ENCODE results near the gene ZNF791.
A peak's percentile ranks its signal among the peaks of the same experiment; 100 is the strongest.
"Not testable (repeated sequence)": the region's sequence is repeated elsewhere in the genome, so short reads cannot be mapped to it uniquely, and the experiment has no call there.

Gene ZNF791

DNA sequence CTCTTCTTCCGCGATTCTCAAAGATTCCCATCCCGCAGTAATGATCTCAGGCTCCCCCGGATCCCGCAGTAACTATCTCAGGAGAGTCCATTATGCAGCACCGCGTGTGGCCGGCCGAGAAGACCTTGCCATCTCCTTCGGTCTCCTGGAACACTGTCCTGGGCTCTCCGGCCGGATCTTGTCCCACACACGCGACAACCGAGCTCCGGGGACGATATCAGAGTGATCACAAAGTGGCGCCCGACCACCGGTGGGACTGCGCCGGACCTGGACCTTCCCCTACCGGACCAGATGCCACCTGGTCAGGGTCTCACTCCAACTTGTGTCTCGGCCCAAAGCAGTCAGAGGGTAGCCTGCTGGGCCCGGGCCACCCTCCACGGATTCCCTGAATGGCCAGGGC is 31.8 kb downstream of the ZNF791 start:
- H3K27me3 ChIP-seq (ENCODE audit: insufficient read depth, poor library complexity, severe bottlenecking) = no peaks in the 10 kb centered on the region
- no peak for DNase-seq (ENCODE audit: low read depth in 1 of 2, low spot score in 1 of 2)
- no peak overlapping the region for H3K4me3 ChIP-seq (replicated peaks; ENCODE audit: insufficient read depth, low read length)
- H3K27ac ChIP-seq (replicated peaks) = no peak overlapping the region
- TF ChIP-seq, protein P1, sequence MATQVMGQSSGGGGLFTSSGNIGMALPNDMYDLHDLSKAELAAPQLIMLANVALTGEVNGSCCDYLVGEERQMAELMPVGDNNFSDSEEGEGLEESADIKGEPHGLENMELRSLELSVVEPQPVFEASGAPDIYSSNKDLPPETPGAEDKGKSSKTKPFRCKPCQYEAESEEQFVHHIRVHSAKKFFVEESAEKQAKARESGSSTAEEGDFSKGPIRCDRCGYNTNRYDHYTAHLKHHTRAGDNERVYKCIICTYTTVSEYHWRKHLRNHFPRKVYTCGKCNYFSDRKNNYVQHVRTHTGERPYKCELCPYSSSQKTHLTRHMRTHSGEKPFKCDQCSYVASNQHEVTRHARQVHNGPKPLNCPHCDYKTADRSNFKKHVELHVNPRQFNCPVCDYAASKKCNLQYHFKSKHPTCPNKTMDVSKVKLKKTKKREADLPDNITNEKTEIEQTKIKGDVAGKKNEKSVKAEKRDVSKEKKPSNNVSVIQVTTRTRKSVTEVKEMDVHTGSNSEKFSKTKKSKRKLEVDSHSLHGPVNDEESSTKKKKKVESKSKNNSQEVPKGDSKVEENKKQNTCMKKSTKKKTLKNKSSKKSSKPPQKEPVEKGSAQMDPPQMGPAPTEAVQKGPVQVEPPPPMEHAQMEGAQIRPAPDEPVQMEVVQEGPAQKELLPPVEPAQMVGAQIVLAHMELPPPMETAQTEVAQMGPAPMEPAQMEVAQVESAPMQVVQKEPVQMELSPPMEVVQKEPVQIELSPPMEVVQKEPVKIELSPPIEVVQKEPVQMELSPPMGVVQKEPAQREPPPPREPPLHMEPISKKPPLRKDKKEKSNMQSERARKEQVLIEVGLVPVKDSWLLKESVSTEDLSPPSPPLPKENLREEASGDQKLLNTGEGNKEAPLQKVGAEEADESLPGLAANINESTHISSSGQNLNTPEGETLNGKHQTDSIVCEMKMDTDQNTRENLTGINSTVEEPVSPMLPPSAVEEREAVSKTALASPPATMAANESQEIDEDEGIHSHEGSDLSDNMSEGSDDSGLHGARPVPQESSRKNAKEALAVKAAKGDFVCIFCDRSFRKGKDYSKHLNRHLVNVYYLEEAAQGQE (IDR thresholded peaks at IDR 0.05; ENCODE audit: insufficient replicate concordance, low read depth) = no peak
- TF ChIP-seq, protein P2, sequence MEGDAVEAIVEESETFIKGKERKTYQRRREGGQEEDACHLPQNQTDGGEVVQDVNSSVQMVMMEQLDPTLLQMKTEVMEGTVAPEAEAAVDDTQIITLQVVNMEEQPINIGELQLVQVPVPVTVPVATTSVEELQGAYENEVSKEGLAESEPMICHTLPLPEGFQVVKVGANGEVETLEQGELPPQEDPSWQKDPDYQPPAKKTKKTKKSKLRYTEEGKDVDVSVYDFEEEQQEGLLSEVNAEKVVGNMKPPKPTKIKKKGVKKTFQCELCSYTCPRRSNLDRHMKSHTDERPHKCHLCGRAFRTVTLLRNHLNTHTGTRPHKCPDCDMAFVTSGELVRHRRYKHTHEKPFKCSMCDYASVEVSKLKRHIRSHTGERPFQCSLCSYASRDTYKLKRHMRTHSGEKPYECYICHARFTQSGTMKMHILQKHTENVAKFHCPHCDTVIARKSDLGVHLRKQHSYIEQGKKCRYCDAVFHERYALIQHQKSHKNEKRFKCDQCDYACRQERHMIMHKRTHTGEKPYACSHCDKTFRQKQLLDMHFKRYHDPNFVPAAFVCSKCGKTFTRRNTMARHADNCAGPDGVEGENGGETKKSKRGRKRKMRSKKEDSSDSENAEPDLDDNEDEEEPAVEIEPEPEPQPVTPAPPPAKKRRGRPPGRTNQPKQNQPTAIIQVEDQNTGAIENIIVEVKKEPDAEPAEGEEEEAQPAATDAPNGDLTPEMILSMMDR (IDR thresholded peaks at IDR 0.05; ENCODE audit: insufficient read depth, low read length) = no peak
- TF ChIP-seq SPI1 (IDR thresholded peaks at IDR 0.05; ENCODE audit: borderline replicate concordance, low read depth) (no peak), GABPA (IDR thresholded peaks at IDR 0.05; ENCODE audit: low read depth) (no peak), POLR2AphosphoS5 (IDR thresholded peaks at IDR 0.05; ENCODE audit: low read depth) (no peak)

DNA sequence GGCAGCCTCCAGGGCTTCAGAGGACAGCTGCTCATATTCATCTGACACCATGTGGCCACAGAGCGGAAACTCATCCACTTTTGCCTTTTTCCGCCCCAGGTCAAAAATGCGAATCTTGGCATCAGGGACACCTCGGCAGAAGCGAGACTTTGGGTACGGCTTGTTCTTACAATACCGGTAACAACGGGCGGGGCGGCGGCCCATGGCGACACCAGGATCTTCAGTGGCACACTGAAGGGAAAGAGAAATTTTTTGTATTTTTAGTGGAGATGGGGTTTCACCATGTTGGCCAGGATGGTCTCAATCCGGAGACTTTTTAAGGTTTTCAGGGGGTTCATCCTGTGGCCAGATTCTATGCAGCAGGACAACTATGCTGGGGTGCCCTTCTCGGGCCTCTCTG is 33.0 kb downstream of the ZNF791 start:
- H3K4me3 ChIP-seq (replicated peaks; ENCODE audit: insufficient read depth, low read length); DNase-seq (ENCODE audit: low read depth in 1 of 2, low spot score in 1 of 2); H3K27ac ChIP-seq (replicated peaks); H3K27me3 ChIP-seq (ENCODE audit: insufficient read depth, poor library complexity, severe bottlenecking): not testable (repeated sequence)

DNA sequence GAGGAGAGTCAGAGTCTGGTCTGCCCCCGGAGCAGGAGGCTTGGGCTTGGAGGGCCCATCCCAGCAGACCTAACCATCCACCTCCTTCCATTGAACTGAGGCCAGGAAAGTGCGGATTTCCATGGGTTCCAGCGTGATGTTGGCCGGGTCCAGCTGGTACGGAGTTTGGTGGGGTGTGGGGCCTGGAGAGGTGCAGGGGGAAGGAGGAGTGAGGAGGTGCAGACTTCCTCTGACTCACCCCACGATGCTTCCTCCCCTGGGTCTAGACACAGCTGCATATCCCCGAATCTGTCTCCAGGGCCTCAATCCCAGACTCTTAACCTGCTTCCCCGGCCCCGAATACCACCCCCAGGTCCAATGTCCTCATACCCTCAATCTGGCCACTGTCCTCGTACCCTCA is 35.8 kb downstream of the ZNF791 start:
- TF ChIP-seq, protein P2 (IDR thresholded peaks at IDR 0.05; ENCODE audit: insufficient read depth, low read length) = no peak
- Histone ChIP-seq H3K4me3 (replicated peaks; ENCODE audit: insufficient read depth, low read length) (no peak overlapping the region), H3K27me3 (ENCODE audit: insufficient read depth, poor library complexity, severe bottlenecking) (no peaks in the 10 kb centered on the region), H3K27ac (replicated peaks) (no peak overlapping the region)
- DNase-seq (ENCODE audit: low read depth in 1 of 2, low spot score in 1 of 2) = no peak

DNA sequence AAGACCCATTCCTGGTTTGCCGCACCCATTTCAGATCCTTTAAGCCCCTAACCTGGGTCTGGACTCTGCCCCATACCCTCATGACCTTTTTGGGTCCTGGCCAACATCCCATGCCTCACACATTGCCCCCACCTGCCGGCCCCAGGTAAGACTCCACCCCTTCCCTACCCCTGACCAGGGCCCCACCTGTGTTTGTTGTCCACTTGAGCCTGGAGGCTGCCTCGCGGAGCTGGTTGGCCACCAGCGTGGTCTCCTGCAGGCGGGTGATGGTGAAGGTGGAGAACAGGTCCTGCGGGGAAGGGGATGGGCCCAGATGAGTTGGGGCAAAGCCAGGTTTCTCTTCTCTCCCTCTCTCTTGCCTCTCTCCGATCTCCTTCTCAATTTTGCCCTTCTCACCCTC is 36.3 kb downstream of the ZNF791 start:
- DNase-seq (ENCODE audit: low read depth in 1 of 2, low spot score in 1 of 2) = no peak
- H3K27me3 ChIP-seq (ENCODE audit: insufficient read depth, poor library complexity, severe bottlenecking) = no peaks in the 10 kb centered on the region

DNA sequence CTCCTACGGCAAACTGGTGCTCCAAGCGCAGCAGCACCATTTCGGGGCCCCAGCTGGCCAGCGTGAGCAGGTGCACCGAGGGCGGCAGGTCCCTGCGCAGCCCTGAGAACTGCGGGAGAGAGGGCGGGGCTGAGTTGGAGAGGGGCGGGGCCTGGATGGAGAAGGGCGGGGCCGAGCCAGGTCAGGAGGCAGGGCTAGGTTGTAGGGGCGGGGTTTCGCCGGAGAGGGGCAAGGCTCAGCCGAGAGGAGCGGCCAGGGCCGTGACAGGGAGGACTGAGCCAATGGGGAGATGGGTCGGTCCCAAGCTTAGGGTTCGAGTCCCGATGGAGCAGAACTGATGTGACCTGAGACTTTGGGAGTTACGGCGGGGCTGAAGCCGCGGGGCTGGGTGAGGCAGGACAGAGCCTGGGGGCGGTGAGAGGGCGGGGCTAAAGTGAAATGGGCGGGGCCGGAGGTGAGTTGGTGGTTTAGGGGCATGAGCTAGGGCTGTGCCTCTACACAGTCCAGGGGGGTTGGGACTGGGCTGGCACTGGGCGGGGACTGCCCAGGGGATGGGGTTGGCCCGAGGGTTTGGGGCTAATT is 36.9 kb downstream of the ZNF791 start:
- no peak for DNase-seq (ENCODE audit: low read depth in 1 of 2, low spot score in 1 of 2)
- H3K27ac ChIP-seq (replicated peaks) = no peak overlapping the region
- H3K27me3 ChIP-seq (ENCODE audit: insufficient read depth, poor library complexity, severe bottlenecking) = no peaks in the 10 kb centered on the region
- TF ChIP-seq POLR2AphosphoS5 (IDR thresholded peaks at IDR 0.05; ENCODE audit: low read depth) (0 out of 2 replicates have a peak, but pooled peaks have one; percentile 25), GABPA (IDR thresholded peaks at IDR 0.05; ENCODE audit: low read depth) (no peak), SPI1 (IDR thresholded peaks at IDR 0.05; ENCODE audit: borderline replicate concordance, low read depth) (no peak)
- TF ChIP-seq, protein P1 (IDR thresholded peaks at IDR 0.05; ENCODE audit: insufficient replicate concordance, low read depth) = no peak
- TF ChIP-seq, protein P2 (IDR thresholded peaks at IDR 0.05; ENCODE audit: insufficient read depth, low read length) = no peak
- H3K4me3 ChIP-seq (replicated peaks; ENCODE audit: insufficient read depth, low read length) = no peak overlapping the region

More for the DNA sequence above, 36.3 kb downstream of the ZNF791 start:
- Histone ChIP-seq H3K4me3 (replicated peaks; ENCODE audit: insufficient read depth, low read length) (no peak overlapping the region), H3K27ac (replicated peaks) (no peak overlapping the region)
- TF ChIP-seq POLR2AphosphoS5 (IDR thresholded peaks at IDR 0.05; ENCODE audit: low read depth) (no peak), GABPA (IDR thresholded peaks at IDR 0.05; ENCODE audit: low read depth) (no peak), SPI1 (IDR thresholded peaks at IDR 0.05; ENCODE audit: borderline replicate concordance, low read depth) (no peak)

Measured in HL-60 (cell line).